Measurements from ENCODE around the gene ACP3.
"Not testable (repeated sequence)": the region's sequence is repeated elsewhere in the genome, so short reads cannot be mapped to it uniquely, and the experiment has no call there.

Gene ACP3

DNA sequence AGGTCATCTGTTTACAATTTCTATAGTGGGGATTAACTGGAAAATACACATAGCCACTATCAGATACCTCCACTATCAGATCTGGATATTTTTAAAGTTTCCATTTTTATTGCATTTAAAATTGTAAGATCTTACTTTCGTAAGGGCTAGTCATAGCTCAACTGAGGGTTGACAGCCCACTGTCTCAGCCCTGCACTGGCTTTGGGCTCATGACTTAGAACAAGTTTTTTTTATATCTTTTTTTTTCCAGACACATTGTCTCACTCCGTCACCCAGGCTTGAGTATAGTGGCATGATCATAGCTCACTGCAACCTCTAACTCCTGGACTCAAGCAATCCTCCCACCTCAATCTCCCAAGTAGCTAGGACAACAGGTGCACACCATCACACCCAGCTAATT is 51.3 kb downstream of the ACP3 start:
- DNase-seq, result no peak

DNA sequence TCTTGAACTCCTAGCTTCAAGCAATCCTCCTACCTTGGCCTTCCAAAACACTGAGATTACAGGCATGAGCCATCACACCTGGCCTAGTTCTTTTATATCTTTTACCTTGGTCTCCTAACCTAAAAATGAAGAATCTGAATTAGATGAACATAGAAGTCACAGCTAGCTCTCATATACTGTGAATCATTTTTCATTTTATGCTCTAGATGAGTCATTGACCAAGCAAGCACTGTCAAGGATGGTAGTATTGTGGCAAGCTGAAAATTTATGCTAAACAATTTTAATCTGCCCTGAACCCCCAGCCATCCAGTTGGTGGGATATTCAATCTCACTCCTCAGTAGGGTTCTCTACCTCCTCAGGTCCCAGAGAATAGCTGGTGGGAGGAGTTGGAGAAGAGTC is 51.8 kb downstream of the ACP3 start:
- DNase-seq, result no peak

DNA sequence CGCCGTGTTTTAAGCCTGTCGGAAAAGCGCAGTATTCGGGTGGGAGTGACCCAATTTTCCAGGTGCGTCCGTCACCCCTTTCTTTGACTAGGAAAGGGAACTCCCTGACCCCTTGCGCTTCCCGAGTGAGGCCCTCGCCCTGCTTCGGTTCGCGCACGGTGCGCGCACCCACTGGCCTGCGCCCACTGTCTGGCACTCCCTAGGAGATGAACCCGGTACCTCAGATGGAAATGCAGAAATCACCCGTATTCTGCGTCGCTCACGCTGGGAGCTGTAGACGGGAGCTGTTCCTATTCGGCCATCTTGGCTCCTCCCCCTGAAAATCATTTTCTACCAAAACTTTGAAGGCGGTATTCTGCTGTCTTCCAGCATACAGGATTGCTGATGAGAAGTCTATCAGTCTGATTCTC is 59.7 kb downstream of the ACP3 start:
- DNase-seq, result not testable (repeated sequence)

DNA sequence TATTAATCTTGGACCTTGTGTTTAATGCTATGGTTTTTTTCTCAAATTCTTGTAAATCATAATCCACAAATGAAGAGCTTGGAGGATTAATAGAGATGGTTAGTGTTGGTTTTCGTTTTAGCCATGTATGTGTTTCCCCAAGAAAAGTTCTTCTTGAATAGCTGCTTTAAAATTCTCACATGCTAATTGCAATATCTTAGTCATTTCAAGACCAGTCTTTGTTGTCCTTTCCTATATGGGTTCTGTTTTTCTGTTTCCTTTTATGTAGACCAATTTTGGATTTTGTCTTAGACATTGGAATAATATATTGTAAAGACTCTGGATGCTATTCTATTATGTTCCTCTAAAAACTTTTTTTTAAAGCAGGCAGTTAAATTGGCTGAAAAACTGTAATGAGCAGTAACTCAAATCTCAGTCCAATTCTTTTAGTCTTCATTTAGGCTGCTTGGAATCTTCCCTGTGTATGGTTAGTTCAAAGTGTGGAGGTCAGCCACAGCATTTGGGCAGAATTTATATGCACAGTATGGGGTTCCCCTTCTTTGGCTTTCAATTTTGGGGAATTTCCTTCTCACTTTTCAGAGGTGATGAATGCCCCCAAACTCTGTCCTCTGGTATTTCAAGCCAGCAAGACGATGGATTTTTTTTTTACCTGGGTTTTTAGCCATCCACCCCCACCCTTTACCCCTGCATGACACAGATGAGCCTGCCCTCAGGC is 61.0 kb downstream of the ACP3 start:
- DNase-seq, result no peak

DNA sequence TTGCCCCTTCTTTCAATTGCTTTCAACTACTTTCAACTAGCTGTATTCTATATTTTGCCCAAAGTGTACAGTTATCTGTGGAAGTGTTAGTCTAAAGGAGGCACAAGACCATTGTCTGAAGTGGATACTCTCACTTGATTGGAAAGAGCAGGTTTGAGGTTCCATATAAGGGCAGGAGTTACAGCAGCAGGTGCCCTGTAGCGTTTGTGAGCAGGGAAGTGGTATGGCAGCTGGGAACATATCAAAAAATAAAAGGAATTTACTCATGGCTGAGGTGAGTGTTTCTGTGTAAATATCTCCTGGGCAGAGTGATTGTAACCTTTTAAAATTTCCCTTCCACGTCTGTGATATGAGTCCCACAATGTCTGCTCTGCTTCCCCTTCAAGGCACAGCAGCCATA is 61.6 kb downstream of the ACP3 start:
- DNase-seq, result no peak

DNA sequence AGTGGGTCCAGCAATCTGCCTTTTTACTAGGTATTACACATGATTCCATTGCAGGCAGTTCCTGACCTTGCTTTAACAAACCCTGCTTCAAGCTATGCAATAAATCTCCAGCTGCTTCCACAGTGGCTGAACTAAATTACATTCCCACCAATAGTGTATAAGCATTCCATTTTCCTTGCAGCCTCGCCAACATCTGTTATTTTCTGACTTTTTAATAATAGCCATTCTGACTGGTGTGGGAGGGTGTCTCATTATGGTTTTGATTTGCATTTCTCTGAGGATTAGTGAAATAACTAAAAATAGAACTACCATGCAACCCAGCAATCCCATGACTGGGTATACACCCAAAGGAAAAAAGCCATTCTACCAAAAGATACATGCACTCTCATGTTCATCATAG is 63.7 kb downstream of the ACP3 start:
- no peak for DNase-seq

DNA sequence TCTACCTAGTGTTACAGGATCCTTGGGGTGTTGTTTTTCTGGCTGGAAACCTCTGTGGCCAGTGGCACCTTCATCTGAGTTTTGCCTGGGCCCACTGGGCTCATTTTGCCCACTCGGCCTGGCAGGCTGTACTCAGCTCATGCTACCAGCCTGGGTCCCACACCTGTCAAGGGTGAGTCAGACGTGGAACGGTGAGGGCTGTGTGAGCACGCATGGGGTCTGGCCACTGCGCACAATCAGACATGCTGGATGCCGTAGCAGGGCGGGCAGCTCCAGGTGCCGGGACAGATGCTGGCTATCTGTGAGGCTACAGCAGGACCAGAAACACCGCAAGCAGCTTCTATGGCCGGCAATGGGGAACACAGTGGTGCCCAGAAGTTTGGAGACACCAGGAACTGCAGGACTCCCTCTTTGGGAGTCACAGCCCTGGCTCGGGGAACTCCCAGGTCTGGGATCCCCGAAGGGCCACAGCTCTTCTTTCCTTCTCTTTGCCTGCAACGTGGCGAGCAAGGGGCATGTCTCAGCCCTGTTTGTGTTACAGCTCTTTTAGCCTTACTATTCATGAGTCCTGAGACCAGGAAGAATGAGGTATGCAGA is 64.2 kb downstream of the ACP3 start:
- DNase-seq, result no peak

DNA sequence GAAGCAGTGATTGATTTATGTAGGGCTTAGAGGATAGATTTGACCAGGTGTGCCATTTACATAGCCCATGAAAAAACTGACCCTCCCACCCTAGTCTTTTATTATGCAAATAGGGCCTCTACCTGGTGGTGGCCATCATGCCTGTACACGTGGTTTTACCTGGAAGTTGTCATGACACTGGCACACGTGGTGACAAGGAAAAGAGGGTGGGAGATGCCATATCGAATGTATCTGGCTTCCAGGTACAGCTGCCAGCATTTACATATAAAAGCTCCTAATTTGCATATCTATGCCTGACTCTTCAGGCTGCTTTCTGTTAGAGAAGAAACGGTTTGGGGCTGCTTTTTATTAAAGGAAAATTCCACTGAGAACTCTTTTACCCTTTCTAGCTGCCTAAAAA is 65.1 kb downstream of the ACP3 start:
- DNase-seq, result no peak

DNA sequence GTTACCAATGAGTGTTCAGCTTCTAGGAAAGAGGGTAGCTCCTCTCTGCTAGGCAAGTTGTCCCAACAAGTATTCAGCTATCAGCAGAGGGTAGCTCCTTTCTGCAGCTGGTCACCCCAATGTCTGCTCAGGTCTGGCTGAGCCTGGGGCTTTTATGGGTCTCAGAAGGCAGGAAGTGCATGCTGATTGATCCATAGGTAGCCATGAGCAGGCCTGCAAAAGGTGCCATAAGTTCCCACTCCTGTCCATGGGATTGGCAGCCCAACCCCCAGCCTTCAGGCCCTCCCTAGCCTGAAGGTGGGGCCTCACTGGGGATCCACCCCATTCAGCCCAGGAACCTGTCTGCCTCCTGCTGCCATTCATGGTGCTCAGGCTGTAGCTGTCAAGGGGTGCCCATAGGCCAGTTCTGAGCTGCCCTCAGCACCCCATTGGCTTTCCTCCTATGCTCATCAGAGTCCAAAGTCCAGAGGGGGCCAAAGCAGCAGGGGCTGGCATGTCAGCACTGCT is 65.5 kb downstream of the ACP3 start:
- no peak for DNase-seq

DNA sequence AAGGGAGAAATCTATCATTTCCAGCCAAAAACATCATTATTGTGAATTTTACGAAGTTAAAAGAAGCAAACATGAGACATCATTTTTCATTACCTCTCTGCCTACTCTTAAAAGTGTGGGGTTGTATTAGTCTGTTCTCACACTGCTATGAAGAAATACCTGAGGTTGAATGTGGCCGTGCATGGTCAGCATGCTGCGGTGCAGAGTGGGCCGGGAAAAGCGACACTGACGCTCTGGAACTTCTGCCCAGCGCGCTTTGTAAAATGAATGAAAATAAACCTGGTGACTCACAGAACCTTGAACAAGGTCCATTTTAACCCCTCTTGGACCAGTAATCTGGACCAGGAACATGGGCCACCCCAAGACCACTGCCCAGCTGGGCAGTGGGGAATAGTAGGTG is 69.1 kb downstream of the ACP3 start:
- no peak for DNase-seq

DNA sequence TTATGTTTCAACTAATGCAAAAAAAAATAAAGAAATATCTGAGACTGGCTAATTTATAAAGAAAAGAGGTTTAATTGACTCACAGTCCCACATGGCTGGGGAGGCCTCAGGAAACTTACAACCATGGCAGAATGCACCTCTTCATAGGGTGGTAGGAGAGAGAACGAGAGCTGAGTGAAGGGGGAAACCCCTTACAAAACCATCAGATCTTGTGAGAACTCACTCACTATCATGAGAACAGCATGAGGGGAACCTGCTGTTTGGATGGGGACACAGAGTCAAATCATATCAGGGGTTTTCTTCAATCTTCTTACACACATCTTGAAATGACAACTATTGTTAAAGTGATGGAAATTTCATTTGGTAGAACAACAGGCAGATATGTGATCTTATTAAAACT is 75.5 kb downstream of the ACP3 start:
- DNase-seq, result not testable (repeated sequence)

DNA sequence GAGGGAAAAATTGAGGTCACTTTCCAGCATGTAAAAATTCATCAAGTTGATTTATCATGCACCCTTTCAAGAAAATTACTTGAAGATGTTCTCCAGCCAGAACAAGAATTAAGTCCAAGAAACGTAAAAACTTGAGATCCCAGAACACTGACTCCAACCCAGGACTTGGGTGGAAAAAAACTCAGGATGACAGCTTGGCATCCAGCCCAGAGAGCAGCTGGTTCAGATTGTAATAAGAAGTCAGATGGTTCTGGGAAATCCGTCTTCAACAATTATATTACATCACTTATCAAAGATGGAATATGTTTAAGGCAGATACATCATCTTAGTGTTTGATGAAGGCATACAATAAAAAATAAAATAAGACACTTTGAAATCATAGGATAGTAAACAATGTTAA is 77.1 kb downstream of the ACP3 start:
- DNase-seq, result no peak

DNA sequence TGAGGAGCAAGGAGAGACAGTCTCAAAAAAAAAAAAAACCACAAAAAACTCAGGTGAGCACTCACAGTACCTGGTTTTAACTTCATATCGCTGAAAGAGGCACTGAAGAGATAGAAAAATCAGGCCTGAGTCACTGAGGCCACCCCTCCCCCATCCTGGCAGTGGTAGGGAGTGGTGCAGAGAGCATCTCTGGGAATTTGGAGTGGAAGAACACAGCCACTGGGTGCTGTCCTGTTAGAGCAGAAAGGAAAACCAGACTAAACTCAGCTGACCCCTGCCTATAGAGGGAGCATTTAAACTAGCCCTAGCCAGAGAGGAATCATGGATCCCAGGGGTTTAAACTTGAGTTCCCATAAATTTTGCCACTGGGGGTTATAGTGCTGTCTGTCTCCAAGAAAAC is 77.9 kb downstream of the ACP3 start:
- no peak for DNase-seq

DNA sequence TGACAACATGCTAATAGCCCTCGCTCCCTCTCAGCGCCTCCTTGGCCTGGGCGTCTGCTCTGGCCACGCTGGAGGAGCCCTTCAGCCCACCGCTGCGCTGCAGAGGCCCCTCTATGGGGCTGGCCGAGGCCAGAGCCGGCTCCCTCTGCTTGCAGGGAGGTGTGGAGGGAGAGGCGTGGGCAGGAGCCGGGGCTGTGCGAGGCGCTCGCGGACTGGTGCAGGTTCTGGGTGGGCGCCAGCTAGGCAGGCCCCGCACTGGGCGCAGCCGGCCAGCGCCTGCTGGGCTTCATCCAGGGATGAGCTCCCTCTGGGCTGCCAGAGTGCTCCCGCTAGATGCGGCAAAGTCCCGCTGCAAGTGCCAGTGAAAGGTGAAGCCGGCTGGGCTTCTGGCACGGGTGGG is 79.0 kb downstream of the ACP3 start:
- DNase-seq, result no peak

DNA sequence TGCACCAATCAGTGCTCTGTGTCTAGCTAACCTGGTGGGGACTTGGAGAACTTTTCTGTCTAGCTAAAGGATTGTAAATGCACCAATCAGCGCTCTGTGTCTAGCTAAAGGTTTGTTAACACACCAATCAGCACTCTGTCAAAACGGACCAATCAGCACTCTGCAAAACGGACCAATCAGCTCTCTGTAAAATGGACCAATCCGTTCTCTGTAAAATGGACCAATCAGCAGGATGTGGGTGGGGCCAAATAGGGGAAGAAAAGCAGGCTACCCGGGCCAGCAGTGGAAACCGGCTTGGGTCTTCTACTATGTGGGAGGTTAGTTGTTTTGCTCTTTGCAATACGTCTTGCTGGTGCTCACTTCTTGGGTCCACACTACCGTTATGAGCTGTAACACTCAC is 79.6 kb downstream of the ACP3 start:
- DNase-seq, result not testable (repeated sequence)

DNA sequence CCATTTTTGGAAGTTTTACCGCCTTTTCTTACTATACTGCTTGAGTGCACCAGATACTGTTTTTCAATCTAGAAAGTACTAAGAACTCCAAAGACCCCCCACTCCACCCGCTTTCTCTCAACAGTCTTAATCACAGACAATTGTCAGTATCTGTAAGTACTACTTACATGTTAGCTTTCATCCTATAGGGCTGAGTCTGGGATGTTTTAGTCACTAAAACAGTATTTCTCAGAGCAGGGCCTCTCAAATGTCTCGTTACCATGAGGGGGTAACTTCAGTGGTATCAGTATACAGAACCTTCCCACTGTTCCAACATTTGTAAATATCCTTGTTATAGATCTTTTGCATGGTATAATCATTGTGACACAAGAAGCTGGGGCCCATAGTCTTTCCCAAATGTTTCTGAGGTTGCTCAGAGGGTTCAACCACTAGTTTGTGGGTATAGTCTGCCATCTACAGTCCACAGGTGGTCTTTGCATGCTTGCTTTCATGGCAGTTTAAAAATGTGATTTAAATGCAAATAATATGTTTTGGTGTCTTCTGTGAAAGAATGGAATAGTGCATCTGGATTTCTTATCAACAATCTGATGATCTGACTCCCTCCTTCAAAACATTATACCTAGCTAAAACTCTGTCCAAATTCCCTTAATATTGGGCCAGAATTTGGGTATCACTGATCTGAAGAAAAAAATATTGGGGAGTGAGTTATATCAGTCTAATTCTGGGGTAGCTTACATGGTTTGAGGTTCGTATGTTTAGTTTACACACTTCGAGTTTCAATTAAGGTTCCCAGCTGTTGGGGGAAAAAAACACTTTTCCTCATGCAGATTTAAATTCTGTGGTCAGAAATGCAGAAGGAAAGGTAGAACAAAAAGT is 82.1 kb downstream of the ACP3 start:
- no peak for DNase-seq

DNA sequence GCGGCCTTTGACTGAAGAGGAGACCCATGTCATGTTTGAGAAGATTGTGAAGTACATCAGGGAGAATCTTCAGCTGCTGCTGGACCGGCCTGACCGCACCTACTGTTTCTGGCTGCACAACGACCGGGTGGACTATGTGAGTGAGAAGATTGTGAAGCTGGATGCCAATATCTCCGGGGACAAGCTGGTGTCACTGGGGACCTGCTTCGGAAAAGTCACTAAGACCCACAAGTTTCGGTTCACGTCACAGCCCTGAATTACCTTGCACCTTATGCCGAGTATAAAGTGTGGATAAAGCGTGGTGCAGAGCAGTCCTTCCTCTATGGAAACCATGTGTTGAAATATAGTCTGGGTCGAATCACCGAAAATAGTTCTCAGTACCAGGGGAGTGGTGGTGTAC is 84.0 kb downstream of the ACP3 start:
- no peak for DNase-seq

DNA sequence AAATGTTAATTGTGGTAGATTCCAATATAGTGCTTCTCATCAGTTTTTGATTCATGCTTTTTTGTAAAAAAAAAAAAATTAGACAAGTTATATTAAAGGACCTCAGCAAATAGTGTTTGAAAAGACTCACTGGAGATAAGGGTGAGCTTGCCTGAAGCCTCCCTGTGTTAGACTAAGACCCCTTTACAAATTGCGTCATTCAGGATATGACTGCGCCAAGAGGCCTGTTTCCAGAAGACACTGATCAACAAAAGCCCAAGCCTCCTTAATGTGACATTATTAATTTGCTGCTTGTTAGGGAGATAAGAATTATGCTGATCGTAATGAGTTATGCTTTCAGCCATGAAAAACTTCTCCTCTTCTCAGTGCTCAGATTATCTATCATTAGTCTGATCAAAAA is 87.1 kb downstream of the ACP3 start:
- DNase-seq, result no peak

DNA sequence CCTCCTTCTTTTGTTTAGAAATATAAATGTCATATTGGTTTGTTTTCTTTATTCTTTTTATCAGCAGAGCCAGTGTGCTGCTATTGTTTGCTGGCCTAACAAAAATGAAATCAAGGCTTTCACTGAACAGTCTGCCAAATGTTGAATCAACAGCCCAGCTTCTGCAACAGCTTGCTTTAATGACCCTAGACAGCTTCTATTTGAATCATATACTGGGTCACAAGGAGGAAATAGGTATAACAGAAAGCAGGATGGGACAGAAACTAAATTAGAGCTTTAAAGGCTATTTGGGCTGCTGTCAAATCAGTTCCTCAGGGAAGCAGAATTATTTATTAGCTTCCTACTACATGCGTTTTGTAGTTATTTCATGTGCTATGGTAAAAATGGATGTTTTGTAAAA is 88.0 kb downstream of the ACP3 start:
- DNase-seq, result no peak

DNA sequence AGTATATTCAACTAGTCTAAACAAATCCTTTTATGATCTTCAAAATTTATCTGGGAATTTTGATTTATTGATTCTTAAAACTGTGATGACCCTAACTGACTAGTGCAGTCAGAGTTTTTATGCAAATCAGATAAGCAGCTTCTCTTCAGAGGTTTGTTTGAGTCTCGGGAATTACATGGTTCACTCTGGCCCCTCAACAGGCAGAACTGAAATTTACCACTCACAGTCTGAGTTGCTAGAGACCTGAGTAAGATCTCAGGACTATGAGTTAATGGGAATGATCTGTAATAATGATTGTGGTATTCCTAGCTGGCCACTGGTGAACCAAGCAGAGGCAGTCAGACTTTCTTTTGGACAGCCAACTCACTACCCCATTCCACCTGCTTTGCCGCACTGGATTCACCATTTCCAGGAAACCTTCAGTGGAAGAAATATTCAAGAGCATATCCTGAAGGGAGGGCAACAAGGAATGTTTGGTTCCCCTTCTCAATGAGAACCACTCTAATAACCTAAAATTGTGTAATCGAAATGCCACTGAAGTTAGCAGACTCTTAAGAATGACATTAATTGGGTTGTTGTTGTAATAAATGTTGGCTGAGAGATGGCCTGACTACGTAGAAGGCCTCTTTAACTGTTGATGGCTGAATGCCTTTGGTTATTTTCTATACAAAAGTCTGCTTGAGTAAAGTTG is 88.5 kb downstream of the ACP3 start:
- DNase-seq, result no peak

DNA sequence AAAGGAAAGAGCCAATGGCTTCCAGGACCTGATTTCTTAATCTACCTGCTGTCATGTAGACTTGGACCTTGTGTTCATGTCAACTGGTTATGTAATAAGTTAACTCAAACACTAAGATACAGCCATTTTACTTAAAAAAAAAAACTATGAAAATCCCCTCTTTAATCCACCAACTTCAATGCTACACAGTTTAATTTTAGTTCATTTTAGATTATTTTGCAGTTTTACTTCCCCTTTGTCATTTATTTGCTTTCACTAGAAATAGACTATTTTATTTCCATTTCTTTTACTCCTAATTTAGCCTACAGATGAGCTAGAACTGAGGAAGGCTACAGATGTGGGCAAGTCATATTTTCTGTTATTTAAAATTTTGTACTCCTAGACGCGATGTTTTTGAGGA is 89.4 kb downstream of the ACP3 start:
- no peak for DNase-seq

DNA sequence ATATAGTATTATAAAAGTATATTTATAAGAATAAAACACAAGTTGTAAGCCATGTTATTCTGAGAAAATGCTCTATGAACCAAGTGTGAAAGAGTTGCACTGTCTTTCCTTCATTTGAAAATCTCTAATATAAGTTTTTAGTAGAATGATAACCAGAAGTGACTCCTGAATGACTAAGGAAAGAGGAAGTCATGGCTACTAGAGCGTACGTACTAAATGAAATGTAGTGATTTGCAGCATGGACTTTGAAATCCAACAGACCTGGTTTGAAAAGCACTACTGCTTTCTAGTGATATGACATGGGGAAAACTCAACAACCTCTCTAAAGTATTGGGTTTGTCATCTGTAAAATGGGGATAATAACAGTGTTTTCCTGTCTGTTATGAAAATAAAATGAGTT is 89.8 kb downstream of the ACP3 start:
- no peak for DNase-seq
